Bronchial epithelial cell (primary cell): ENCODE measurements around the gene ATP9A. TPM values are rescaled to one million over a fixed set of nuclear protein-coding genes. Genes with fewer than 3 reads are reported as not detected.

Experiments used
- DNase-seq: peaks from one replicate; pipeline ENCODE4 v3.0.0-alpha.2; 2010; ENCODE audit warnings: low read depth
- FAIRE-seq: peaks from 2 replicates; lab custom pipeline; 2011; peaks lifted over from hg19 to GRCh38; lab: Jason Lieb, UNC
- H3K27me3 ChIP-seq: 2 replicates; pipeline ENCODE4 v1.5.1; 2011; ENCODE audit warnings: low read length; ENCODE audit not compliant: control insufficient read depth, insufficient read depth
- H3K36me3 ChIP-seq: 2 replicates; pipeline ENCODE4 v1.5.1; 2011; ENCODE audit warnings: low read length; ENCODE audit not compliant: control insufficient read depth, insufficient read depth
- H3K4me3 ChIP-seq: 2 replicates; pipeline ENCODE4 v1.5.1; 2011; ENCODE audit warnings: mild to moderate bottlenecking, low read depth, low read length, control low read depth
- total RNA-seq: library from RNA; depleted of rRNA; stranded (reverse); fragments of >200 nt; gene quantifications from 2 replicates; pipeline ENCODE4 v1.2.1, GENCODE V29; 2014
- TF ChIP-seq, protein P1 (sequence below): IDR thresholded peaks from 2 replicates; pipeline ENCODE4 v1.5.1; 2011; ENCODE audit warnings: mild to moderate bottlenecking, moderate library complexity, low read length, control low read depth, inconsistent platforms; ENCODE audit not compliant: insufficient read depth, severe bottlenecking

The ATP9A gene
- total RNA-seq, 1 donor from 2014 or later: 26.3 TPM

DNA sequence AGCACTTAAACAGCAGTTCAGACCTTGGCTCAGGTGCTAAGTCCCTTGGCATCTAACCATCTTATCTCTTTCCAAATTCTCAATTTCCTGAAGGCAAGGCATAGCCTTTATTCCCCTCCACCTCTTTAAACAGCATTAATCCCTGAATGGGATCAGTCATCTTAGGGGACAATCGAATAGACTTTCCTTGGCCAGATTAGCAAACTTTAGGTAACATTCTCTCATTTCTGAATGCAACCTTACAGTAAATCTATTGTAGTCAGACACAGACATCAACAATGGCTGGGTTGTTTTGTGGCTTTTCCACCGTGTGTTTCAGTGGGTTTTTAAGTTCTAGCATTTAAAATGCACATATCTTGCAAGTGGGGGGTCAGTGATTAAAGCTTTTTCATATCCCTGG, 56.8 kb downstream of the ATP9A start:
- Histone ChIP-seq H3K4me3 (no peak overlapping the region), H3K36me3 (no peaks in the 10 kb centered on the region), H3K27me3 (no peaks in the 10 kb centered on the region)
- FAIRE-seq: no peak
- DNase-seq: no peak
- TF ChIP-seq, protein P1, sequence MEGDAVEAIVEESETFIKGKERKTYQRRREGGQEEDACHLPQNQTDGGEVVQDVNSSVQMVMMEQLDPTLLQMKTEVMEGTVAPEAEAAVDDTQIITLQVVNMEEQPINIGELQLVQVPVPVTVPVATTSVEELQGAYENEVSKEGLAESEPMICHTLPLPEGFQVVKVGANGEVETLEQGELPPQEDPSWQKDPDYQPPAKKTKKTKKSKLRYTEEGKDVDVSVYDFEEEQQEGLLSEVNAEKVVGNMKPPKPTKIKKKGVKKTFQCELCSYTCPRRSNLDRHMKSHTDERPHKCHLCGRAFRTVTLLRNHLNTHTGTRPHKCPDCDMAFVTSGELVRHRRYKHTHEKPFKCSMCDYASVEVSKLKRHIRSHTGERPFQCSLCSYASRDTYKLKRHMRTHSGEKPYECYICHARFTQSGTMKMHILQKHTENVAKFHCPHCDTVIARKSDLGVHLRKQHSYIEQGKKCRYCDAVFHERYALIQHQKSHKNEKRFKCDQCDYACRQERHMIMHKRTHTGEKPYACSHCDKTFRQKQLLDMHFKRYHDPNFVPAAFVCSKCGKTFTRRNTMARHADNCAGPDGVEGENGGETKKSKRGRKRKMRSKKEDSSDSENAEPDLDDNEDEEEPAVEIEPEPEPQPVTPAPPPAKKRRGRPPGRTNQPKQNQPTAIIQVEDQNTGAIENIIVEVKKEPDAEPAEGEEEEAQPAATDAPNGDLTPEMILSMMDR: no peak

DNA sequence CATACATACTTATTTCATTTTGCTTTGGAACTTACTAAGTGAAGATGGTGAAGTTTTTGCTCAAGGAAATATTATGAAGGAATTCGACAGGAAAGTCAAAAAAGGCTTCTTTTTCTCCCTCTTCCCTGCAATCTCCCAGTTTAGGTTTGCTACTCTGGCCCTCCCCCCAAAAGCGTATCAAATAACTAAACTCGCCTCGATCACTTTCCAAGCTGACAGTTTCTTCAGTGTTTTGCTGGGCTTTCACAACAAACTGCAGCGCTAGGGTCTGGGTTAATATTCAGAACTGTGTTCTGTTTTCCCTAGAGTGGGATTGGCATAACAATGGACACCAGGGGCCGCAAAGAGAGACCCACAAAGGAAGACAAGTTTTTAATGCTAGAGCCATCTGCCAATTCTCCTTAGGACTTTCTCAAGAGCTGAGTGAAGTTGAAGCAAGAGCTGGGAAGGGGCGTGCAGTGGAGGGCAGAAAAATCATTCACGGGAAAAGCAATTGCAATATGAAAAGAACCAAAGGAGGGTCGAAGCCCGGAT, 57.8 kb downstream of the ATP9A start:
- TF ChIP-seq, protein P1: no peak
- no peak overlapping the region for H3K4me3 ChIP-seq
- FAIRE-seq (no peak), DNase-seq (no peak)
- H3K36me3 ChIP-seq: no peaks in the 10 kb centered on the region
- H3K27me3 ChIP-seq: no peaks in the 10 kb centered on the region

DNA sequence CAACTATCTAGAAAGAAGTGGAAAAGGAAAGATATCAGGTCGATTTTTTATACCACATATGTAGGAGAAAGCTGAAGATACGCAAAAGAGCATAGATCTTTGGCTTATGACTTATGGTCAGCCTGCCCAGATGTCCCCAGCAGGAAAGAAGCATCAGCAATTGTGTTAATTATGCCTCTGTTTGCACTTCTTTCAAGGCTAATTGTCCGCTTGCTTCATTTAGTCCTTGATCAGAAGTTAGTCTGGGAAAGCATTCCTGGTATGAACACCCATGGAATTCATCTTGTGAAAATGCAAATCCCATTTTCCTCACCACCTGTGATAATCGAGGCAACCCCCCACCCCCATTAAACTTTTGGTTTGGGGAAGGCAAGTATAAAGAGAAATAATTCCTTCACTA, 62.8 kb downstream of the ATP9A start:
- no peaks in the 10 kb centered on the region for H3K36me3 ChIP-seq
- DNase-seq (no peak), FAIRE-seq (no peak)
- TF ChIP-seq, protein P1: no peak
- no peak overlapping the region for H3K4me3 ChIP-seq
- no peaks in the 10 kb centered on the region for H3K27me3 ChIP-seq

DNA sequence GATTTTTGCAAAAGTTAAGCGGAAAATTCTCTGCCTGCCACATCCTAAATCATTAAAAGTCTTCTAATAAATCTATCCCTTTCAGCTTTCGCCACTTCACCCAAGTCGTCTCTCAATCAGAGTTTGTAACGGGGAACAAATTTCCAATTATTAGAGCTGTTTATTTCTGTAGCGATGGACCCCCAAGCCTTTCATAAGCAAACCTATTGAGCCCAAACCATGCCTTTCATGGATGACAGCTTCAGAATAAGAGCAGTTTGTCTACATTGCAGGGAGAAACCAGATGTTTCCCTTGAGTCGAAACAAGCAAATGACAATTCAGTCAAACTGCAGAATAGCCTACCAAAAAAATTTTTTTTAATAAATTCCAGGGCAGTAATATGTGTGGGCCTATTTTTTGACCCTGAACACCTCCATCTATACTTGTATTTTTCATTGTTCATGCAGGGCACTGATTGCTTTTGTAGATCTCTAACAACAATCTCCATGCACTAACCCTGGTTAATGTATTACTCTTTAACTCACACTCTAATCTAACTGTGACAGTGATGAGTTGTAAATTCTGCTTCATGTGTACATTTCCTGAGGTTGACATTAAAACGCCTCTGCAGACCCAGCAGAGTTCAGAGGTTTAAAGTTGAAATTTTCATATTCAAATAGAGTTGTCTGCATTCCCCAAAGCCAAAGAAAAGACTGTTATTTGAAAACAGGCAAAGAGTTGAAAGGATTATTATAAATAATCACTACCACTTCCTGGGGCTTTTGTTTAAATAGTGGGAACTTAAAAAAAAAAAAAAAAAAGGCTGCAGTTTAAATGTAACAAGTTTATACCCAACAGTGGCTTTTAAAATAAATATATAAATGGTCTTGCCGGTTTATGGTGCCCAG, 64.5 kb downstream of the ATP9A start:
- H3K4me3 ChIP-seq: no peak overlapping the region
- no peaks in the 10 kb centered on the region for H3K27me3 ChIP-seq
- DNase-seq (no peak), FAIRE-seq (no peak)
- H3K36me3 ChIP-seq: no peaks in the 10 kb centered on the region
- TF ChIP-seq, protein P1: no peak

DNA sequence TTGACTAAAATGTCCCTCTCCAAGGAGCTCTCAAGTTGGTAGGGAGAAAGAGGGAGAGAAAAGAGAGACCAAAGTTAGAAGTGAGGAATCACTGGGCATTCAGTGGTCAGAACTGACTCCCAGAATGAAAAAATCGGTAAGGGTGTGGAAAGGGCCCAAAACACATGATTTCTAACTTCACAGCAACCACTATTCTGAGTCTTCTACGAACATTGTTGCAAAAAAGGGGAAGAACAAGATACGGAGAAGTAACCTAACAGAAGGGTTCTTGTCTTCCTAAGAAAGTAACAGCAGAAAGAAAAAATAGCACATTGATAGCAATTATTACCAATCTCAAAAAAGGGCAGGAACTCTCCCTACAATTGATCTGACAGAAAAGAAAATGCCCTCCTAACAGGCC, 65.6 kb downstream of the ATP9A start:
- TF ChIP-seq, protein P1: no peak
- Histone ChIP-seq H3K27me3 (no peaks in the 10 kb centered on the region), H3K36me3 (no peaks in the 10 kb centered on the region), H3K4me3 (no peak overlapping the region)
- no peak for DNase-seq
- FAIRE-seq: no peak
